Mesenchymal stem cell (in vitro differentiated cells and primary cell): ENCODE data around the gene MEI1.

Experiments used
- DNase-seq: peaks from one replicate; pipeline ENCODE4 v3.0.0-alpha.2; 2013
- H2AFZ ChIP-seq: one replicate; pipeline ENCODE4 v1.6.1; 2013; ENCODE audit warnings: low read depth, mild to moderate bottlenecking, control low read depth, inconsistent platforms, low read length, moderate library complexity
- H2AK5ac ChIP-seq: 2 replicates; pipeline ENCODE4 v1.6.1; 2013; ENCODE audit warnings: low read length, moderate library complexity, mild to moderate bottlenecking, inconsistent platforms; ENCODE audit not compliant: severe bottlenecking
- H2BK120ac ChIP-seq: one replicate; pipeline ENCODE4 v1.6.1; 2013; ENCODE audit warnings: low read depth, mild to moderate bottlenecking, inconsistent platforms, low read length, moderate library complexity
- H2BK12ac ChIP-seq, 2 experiments: one replicate each; pipeline ENCODE4 v1.6.1; 2013; ENCODE audit warnings: inconsistent platforms in 2 of 2, low read length in 2 of 2, mild to moderate bottlenecking in 2 of 2, moderate library complexity in 2 of 2, control low read depth in 1 of 2
- H2BK15ac ChIP-seq: one replicate; pipeline ENCODE4 v1.6.1; 2013; ENCODE audit warnings: mild to moderate bottlenecking, low read depth, inconsistent platforms; ENCODE audit not compliant: poor library complexity, severe bottlenecking
- H2BK5ac ChIP-seq: 2 replicates; pipeline ENCODE4 v1.6.1; 2013; ENCODE audit warnings: low read depth, mild to moderate bottlenecking, low read length, control low read depth, inconsistent platforms; ENCODE audit not compliant: poor library complexity, severe bottlenecking
- H3K14ac ChIP-seq, 2 experiments: one replicate each; pipeline ENCODE4 v1.6.1; 2013; ENCODE audit warnings: inconsistent platforms in 2 of 2, low read length in 2 of 2, control low read depth in 1 of 2, mild to moderate bottlenecking in 1 of 2, moderate library complexity in 1 of 2
- H3K18ac ChIP-seq, 2 experiments: one replicate each; pipeline ENCODE4 v1.6.1; 2013; ENCODE audit warnings: inconsistent platforms in 2 of 2, low read length in 2 of 2, control low read depth in 1 of 2, low read depth in 1 of 2, mild to moderate bottlenecking in 1 of 2
- H3K23ac ChIP-seq, 2 experiments: one replicate each; pipeline ENCODE4 v1.6.1; 2013; ENCODE audit warnings: inconsistent platforms in 2 of 2, low read length in 2 of 2, mild to moderate bottlenecking in 2 of 2, moderate library complexity in 2 of 2, control low read depth in 1 of 2
- H3K27ac ChIP-seq: 2 replicates; pipeline ENCODE4 v1.5.1; 2013; ENCODE audit warnings: mild to moderate bottlenecking, moderate library complexity, low read length, control low read depth, inconsistent platforms; ENCODE audit not compliant: poor library complexity, severe bottlenecking
- H3K27me3 ChIP-seq, 2 experiments: 2 replicates each; pipeline versions ENCODE4 v1.6.1 to v1.7.0; 2013; ENCODE audit warnings: low read length in 2 of 2, mild to moderate bottlenecking in 2 of 2, moderate library complexity in 2 of 2, control low read depth in 1 of 2, inconsistent platforms in 1 of 2; ENCODE audit not compliant: control insufficient read depth in 1 of 2, insufficient read depth in 1 of 2
- H3K36me3 ChIP-seq, 2 experiments: 2 replicates each; pipeline versions ENCODE4 v1.6.1 to v1.7.0; 2013; ENCODE audit warnings: low read length in 2 of 2, control low read depth in 1 of 2, inconsistent platforms in 1 of 2, low read depth in 1 of 2, mild to moderate bottlenecking in 1 of 2; ENCODE audit not compliant: insufficient read depth in 2 of 2, control insufficient read depth in 1 of 2
- H3K4ac ChIP-seq, 2 experiments: one replicate each; pipeline ENCODE4 v1.6.1; 2013; ENCODE audit warnings: inconsistent platforms in 2 of 2, low read length in 2 of 2, mild to moderate bottlenecking in 2 of 2, moderate library complexity in 2 of 2, control low read depth in 1 of 2, low read depth in 1 of 2
- H3K4me1 ChIP-seq: 2 replicates; pipeline ENCODE4 v1.6.1; 2013; ENCODE audit warnings: low read depth, low read length, control low read depth; ENCODE audit not compliant: control insufficient read depth, insufficient read depth
- H3K4me2 ChIP-seq: 2 replicates; pipeline ENCODE4 v1.6.1; 2013; ENCODE audit warnings: low read length, mild to moderate bottlenecking, inconsistent platforms; ENCODE audit not compliant: poor library complexity, severe bottlenecking
- H3K4me3 ChIP-seq, 2 experiments: 2 replicates each; pipeline versions ENCODE4 v1.5.1 to v1.7.0; 2013; ENCODE audit warnings: low read length in 2 of 2, mild to moderate bottlenecking in 2 of 2, control low read depth in 1 of 2, low read depth in 1 of 2; ENCODE audit not compliant: insufficient read depth in 1 of 2
- H3K79me1 ChIP-seq: replicated peaks from 2 replicates; pipeline ENCODE4 v1.6.1; 2013; ENCODE audit warnings: mild to moderate bottlenecking, control low read depth, low read length, inconsistent platforms; ENCODE audit not compliant: poor library complexity, severe bottlenecking
- H3K9ac ChIP-seq: 2 replicates; pipeline ENCODE4 v1.7.0; 2013; ENCODE audit warnings: mild to moderate bottlenecking, low read length, moderate library complexity
- H3K9me3 ChIP-seq: 2 replicates; pipeline ENCODE4 v1.7.0; 2013; ENCODE audit warnings: mild to moderate bottlenecking, low read length; ENCODE audit not compliant: control insufficient read depth
- H4K8ac ChIP-seq: one replicate; pipeline ENCODE4 v1.6.1; 2013; ENCODE audit warnings: inconsistent platforms, mild to moderate bottlenecking, low read length, moderate library complexity
- H4K91ac ChIP-seq: one replicate; pipeline ENCODE4 v1.6.1; 2013; ENCODE audit warnings: mild to moderate bottlenecking, low read length, inconsistent platforms
- WGBS: methylation state at CpG from one replicate; pipeline ENCODE4 v1.1.7; 2013; ENCODE audit warnings: mixed read lengths; 5-methylcytosine and 5-hydroxymethylcytosine counted together

The MEI1 gene

GRCh38 chr22:41772198-41772597 lies 72.9 kb downstream of the MEI1 start:
- Histone ChIP-seq H3K14ac (no peak overlapping the region), H3K9ac (no peak overlapping the region), H3K4me1 (peaks cover 4% of the 10 kb centered on the region), H3K79me1 (no peaks in the 10 kb centered on the region), H4K8ac (no peak overlapping the region), H3K18ac (no peak overlapping the region), H3K23ac (no peak overlapping the region), H2BK120ac (no peak overlapping the region), H3K27ac (no peak overlapping the region), H2AFZ (no peak overlapping the region), H3K9me3 (no peaks in the 10 kb centered on the region), H3K4ac (no peak overlapping the region), H2BK12ac (no peak overlapping the region), H3K36me3 (no peaks in the 10 kb centered on the region), H3K4me3 (no peak overlapping the region), H3K27me3 (no peaks in the 10 kb centered on the region), H2AK5ac (no peak overlapping the region), H2BK5ac (no peak overlapping the region), H2BK15ac (no peak overlapping the region), H4K91ac (no peak overlapping the region), H3K4me2 (no peak overlapping the region)
- 85% methylated on average over 3 of the region's 4 CpGs for WGBS
- DNase-seq: no peak

DNA sequence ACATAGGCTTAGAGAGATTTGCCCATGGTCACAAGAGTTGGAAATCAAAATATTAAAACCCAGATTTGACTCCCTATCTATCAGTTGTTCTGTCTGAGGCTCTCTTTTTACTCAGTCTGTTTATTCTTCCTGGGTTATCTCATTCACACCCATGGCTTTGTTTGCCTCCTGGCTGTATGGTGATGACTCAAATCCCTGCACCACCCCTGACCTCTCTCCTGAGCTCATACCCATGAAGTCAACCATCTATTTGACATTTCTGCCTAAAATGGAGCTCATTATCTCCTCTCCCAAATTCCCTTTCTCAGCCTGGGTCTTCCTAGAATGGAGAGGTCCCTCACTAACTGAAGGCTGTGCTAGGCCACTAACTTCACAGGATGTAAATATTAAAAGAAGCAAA lies 73.3 kb downstream of the MEI1 start:
- Histone ChIP-seq H3K14ac (no peak overlapping the region), H4K91ac (no peak overlapping the region), H2BK120ac (no peak overlapping the region), H3K4ac (no peak overlapping the region), H2BK5ac (no peak overlapping the region), H3K4me1 (peaks cover 4% of the 10 kb centered on the region), H3K23ac (no peak overlapping the region), H3K9me3 (no peaks in the 10 kb centered on the region), H4K8ac (no peak overlapping the region), H3K18ac (no peak overlapping the region), H3K27me3 (no peaks in the 10 kb centered on the region), H2BK15ac (no peak overlapping the region), H3K4me2 (no peak overlapping the region), H3K27ac (no peak overlapping the region), H3K36me3 (no peaks in the 10 kb centered on the region), H2AFZ (no peak overlapping the region), H2BK12ac (no peak overlapping the region), H3K79me1 (no peaks in the 10 kb centered on the region), H3K4me3 (no peak overlapping the region), H3K9ac (no peak overlapping the region), H2AK5ac (no peak overlapping the region)
- DNase-seq: no peak

DNA sequence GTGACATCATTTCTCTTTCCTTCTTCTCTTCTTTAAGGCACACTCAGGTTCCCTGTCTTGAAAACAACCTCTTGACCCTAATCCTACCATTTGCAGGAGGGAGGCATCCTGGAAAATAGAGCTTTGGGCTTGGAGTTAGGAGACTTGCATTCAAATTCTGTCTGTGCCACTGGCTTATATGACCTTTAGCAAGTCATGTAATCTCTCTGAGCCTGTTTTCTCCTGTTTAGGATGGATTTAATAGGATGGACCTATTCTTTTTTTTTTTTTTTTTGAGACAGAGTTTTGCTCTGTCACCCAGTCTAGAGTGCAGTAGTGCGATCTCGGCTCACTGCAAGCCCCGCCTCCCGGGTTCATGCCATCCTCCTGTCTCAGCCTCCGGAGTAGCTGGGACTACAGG lies 76.0 kb downstream of the MEI1 start:
- Histone ChIP-seq H3K79me1 (no peaks in the 10 kb centered on the region), H2BK15ac (no peak overlapping the region), H4K8ac (no peak overlapping the region), H3K27ac (no peak overlapping the region), H3K36me3 (no peaks in the 10 kb centered on the region), H2BK12ac (no peak overlapping the region), H2BK5ac (no peak overlapping the region), H3K9me3 (no peaks in the 10 kb centered on the region), H3K4me2 (no peak overlapping the region), H2AFZ (no peak overlapping the region), H3K27me3 (no peaks in the 10 kb centered on the region), H3K23ac (no peak overlapping the region), H3K18ac (no peak overlapping the region), H2BK120ac (no peak overlapping the region), H3K4ac (no peak overlapping the region), H4K91ac (no peak overlapping the region), H3K9ac (no peak overlapping the region), H2AK5ac (no peak overlapping the region), H3K14ac (no peak overlapping the region), H3K4me1 (peaks cover 4% of the 10 kb centered on the region), H3K4me3 (no peak overlapping the region)
- no peak for DNase-seq
- 93% methylated on average over 5 of the region's 5 CpGs for WGBS

GRCh38 chr22:41775976-41776375 lies 76.7 kb downstream of the MEI1 start:
- no peak overlapping the region for H2BK120ac ChIP-seq
- 73% methylated on average over 4 of the region's 4 CpGs for WGBS

More at GRCh38 chr22:41775976-41776375, 76.7 kb downstream of the MEI1 start:
- no peak overlapping the region for H4K8ac ChIP-seq
- H2AK5ac ChIP-seq: no peak overlapping the region
- no peaks in the 10 kb centered on the region for H3K27me3 ChIP-seq
- no peak overlapping the region for H3K23ac ChIP-seq
- H2BK5ac ChIP-seq: no peak overlapping the region
- no peak overlapping the region for H3K4ac ChIP-seq
- H3K9me3 ChIP-seq: no peaks in the 10 kb centered on the region
- H3K4me1 ChIP-seq: peaks cover 4% of the 10 kb centered on the region
- no peak for DNase-seq
- H3K36me3 ChIP-seq: no peaks in the 10 kb centered on the region
- H3K9ac ChIP-seq: no peak overlapping the region
- H3K4me2 ChIP-seq: no peak overlapping the region
- no peak overlapping the region for H3K4me3 ChIP-seq
- no peaks in the 10 kb centered on the region for H3K79me1 ChIP-seq
- H3K18ac ChIP-seq: no peak overlapping the region
- no peak overlapping the region for H2BK12ac ChIP-seq
- no peak overlapping the region for H2BK15ac ChIP-seq
- H3K14ac ChIP-seq: no peak overlapping the region
- H3K27ac ChIP-seq: no peak overlapping the region
- H2AFZ ChIP-seq: no peak overlapping the region
- H4K91ac ChIP-seq: no peak overlapping the region
